GM18508 (cell line): ENCODE data around the gene GTF2IRD1.

Experiments
- ATAC-seq: cut with Tn5 transposase; IDR thresholded peaks from one replicate; pipeline ENCODE4 v1.9.1; 2021; ENCODE audit warnings: moderate number of reproducible peaks; ENCODE audit not compliant: insufficient read depth, unreplicated experiment

The GTF2IRD1 gene

DNA sequence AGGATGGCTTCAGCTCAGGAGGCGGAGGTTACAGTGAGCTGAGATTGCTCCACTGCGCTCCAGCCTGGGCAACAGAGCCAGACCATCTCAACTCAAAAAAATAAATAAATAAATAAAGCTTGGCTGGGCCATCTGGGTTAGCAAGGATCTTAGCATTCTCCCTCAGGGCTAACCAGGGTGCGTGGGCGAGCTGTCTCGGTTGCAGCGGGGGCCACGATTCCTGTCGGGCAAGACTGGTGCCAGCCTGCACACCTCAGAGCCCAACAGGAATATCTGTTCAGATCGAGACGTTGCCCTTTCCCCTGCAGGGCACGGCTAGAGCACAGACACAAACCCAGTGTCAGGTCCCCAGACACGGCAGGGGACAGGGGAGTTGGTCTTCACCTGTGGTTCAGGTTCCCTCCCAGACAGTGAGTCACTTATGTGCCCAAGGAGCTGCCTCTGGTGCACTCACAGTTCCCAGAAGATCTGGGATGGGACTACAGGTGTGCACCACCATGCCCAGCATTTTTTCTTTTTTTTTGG, 128.3 kb downstream of the GTF2IRD1 start:
- ATAC-seq: no peak

GRCh38 chr7:74582447-74583039, 128.8 kb downstream of the GTF2IRD1 start:
- ATAC-seq: no peak

DNA sequence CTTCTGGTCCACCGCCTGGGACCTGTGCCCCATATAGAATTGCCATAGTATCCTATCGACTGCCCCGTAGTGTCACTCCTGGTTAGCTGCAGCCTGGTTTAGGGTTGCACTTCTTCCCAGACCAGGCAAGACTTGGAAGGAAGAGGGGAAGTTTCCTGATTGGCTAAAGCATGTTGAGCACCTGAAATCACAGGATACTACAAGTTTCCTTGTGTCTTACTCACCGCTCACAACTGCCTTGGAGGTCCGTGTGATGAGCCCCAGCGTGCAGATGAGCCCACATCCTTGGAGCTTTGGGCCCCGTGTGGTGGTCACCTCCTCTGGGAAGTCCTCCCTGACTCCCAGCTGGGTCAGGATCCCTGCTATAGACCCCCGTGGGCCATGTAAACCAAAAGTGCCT, 129.9 kb downstream of the GTF2IRD1 start:
- no peak for ATAC-seq

GRCh38 chr7:74584160-74584954, 130.7 kb downstream of the GTF2IRD1 start:
- no peak for ATAC-seq

GRCh38 chr7:74585844-74586243, 132.1 kb downstream of the GTF2IRD1 start:
- ATAC-seq: no peak

GRCh38 chr7:74586258-74587175, 132.8 kb downstream of the GTF2IRD1 start:
- ATAC-seq: no peak

DNA sequence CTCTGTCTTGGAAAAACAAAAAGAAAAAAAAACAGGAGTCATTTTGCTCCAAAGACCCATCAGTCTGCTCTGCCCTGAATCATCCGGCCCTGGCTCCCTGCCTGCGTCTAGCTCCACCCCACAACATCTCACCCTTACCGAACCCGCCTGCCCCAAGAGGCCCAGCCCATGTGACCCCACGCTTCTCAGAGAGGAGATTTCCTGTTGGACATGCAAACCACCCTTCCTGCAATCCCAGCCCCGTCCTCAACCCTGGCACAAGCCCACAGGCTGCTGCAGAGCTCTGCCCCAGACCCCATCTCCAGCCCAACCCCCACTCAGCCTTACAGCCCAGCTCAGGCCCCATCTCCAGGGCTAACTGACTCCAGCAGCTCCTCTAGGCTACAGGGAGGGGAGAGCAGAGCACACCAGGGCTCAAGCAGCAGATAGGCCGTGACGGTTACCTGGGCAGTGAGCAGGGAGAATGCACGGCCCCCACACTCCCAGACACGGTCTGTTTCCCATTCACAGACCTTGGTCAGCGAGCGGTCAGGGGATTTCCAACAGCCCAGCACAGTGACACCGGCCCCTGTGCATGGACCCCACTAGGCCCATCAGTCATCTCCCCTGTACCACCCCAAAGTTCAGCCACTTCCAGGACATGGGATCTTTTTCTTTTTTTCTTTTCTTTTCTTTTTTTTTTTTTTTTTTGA, 133.9 kb downstream of the GTF2IRD1 start:
- ATAC-seq: no peak

DNA sequence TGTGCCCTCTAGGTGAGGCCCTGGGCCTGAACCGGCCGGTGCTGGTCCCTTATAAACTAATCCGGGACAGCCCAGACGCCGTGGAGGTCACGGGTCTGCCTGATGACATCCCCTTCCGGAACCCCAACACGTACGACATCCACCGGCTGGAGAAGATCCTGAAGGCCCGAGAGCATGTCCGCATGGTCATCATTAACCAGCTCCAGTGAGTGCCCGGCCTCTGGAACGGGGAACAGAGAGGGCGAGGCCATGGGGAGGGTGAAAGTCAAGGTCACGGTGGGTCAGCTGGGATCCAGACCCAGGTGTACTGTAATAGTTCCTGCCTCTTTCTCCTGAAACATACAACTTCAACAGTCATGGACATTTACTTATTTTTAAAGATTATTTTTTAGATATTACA, 137.1 kb downstream of the GTF2IRD1 start:
- no peak for ATAC-seq

DNA sequence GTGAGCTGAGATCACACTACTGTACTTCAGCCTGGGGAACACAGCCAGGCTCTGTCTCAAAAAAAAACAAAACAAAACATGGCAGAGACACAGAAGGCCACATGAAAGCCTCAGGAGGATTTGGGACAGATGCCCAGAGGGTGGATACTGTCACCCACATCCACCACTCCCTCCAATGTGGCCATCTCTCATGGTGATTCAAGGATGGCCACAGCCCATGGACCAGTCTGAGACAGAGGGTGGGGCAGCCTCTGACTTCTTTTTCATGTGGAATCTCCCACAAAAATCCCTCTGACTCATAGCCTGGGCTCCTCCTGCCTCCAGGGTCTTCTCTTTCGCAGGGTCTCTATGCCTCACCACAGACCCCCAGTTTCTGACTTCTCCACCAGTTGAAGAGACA, 144.9 kb downstream of the GTF2IRD1 start:
- ATAC-seq: no peak

DNA sequence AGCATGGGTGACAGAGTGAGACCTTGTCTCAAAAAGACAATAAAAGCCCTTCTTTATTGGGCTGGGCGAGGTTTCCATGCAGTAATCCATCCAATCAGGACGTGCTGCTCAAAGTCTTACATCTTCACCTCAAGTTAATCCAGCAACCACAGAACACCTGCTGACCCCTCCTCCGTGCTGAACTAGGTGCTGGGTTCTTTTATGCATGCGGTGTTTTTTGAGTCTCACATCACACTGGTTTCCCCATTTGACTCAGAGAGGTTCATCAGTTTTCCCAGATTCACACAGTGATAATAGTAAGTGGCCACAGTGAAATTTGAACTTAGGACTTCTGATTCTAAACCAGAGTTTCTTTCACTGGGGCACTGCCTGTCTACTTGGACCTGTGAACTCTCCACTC, 145.5 kb downstream of the GTF2IRD1 start:
- no peak for ATAC-seq

DNA sequence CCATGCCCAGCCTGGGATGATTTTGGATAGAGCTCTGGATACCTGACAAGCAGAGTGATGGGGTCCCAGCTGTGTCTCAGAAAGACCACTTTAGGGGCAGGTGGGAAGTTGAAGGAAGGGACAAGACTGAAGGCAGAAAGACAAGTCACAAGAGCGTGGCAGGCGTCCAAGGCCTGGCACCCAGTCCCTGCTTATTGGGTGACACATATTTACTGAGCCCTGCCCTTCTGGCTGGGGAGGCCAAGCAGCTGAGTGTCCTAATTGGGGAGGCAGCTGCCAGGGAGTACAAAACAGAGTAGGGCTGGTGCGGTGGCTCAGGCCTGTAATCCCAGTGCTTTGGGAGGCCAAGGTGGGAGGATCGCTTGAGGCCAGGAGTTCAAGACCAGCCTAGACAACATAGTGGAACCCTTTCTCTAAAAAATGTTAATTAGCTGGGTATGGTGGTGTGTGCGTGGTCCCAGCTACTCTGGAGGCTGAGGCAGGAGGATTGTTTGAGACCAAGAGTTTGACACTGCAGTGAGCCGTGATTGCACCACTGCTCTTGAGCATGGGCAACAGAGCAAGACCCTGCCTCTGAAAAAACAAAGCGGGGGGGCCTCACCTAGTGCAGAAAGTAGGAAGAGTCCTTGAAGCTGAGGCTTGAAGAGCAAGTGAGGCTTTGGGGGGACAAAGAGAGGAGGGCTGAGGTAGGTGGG, 150.8 kb downstream of the GTF2IRD1 start:
- ATAC-seq: no peak

- ATAC-seq: no peak
Observed at GRCh38 chr7:74606101-74606908, 152.6 kb downstream of the GTF2IRD1 start.

- ATAC-seq: no peak
Observed at GRCh38 chr7:74606909-74607510, 153.3 kb downstream of the GTF2IRD1 start.

DNA sequence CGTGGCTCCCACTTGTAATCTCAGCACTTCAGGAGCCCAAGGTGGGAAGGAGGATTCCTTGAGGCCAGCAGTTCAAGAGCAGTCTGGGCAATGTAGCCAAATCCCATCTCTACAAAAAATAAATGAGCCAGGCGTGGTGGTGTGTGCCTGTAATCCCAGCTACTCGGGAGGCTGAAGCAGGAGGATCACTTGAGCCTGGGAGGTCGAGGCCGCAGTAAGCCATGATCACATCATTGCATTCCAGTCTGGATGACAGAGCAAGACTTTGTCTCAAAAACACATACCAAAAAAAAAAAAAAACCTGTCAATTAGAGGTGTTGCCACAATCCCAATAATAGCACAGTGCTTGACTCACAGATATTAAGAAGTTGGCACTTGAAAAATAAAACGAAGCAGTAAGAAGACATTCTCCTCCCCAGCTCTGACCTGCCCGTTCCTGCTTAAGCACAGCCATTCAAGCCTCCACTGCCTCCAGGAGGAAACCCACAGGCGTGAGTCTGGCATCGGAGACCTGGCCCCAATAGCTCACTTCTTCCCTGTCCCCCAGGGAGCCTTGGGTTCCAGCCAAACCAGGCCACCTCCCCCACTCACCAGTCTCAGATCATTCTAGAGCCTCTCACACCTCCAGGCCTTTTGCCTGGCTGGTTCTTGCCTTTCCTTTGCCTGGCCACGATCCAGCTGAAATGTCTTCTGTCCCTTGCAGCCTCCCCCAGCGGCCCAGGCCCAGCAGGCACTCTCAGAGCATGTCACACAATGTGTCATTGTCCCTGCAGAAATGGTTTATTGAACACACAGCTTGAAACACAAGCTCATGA, 158.5 kb downstream of the GTF2IRD1 start:
- ATAC-seq: no peak

- ATAC-seq: no peak
Observed at GRCh38 chr7:74615933-74616780, 162.5 kb downstream of the GTF2IRD1 start.

DNA sequence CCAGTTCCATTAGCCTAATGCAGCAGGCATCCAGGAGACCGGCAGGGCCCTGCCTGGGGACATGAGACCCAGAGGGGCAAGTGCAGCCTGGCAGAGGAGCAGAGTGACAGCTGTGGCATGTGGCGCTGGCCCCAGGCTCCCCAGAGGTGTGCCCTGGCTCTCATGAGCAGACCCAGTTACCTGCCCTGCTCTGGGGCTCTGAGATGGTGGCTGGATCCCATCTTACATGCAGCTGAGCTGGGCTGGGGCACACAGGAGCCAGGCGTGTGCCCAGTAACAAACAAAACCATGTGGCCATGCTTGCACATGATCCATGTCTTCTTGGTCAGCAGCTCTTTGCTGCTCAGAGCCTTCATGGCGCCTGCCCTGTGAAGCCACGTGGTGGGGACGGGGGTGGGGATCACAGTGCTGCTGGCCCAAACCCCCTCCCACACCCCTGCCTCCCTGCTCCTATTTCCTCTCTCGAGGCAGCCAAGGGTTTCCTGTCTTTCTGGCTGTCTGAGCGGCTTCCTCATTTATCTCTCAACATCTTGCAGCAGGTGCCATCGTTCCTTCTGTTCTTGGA, 163.6 kb downstream of the GTF2IRD1 start:
- ATAC-seq: no peak
